PC-9 (cell line): ENCODE measurements around the gene CAPN5.

Experiments used
- EZH2 ChIP-seq: fragments of 200-600 bp; sonication (generic); IDR thresholded peaks from 2 replicates; pipeline ENCODE4 v1.8.0; 2017; ENCODE audit warnings: antibody characterized with exemption, low read depth
- TF ChIP-seq, protein P1 (sequence below): fragments of 200-600 bp; sonication (generic); conservative IDR thresholded peaks from 2 replicates; pipeline ENCODE4 v1.6.1; 2017; ENCODE audit warnings: mixed run types, antibody characterized with exemption, mild to moderate bottlenecking, moderate library complexity

- TF ChIP-seq, protein P1, sequence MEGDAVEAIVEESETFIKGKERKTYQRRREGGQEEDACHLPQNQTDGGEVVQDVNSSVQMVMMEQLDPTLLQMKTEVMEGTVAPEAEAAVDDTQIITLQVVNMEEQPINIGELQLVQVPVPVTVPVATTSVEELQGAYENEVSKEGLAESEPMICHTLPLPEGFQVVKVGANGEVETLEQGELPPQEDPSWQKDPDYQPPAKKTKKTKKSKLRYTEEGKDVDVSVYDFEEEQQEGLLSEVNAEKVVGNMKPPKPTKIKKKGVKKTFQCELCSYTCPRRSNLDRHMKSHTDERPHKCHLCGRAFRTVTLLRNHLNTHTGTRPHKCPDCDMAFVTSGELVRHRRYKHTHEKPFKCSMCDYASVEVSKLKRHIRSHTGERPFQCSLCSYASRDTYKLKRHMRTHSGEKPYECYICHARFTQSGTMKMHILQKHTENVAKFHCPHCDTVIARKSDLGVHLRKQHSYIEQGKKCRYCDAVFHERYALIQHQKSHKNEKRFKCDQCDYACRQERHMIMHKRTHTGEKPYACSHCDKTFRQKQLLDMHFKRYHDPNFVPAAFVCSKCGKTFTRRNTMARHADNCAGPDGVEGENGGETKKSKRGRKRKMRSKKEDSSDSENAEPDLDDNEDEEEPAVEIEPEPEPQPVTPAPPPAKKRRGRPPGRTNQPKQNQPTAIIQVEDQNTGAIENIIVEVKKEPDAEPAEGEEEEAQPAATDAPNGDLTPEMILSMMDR, result no peak
- TF ChIP-seq EZH2, result no peak
These were observed 7.4 kb downstream of the CAPN5 start for GRCh38 chr11:77074205-77074604.
